ENCODE measurements around the gene SPI1.

Gene SPI1

GRCh38 chr11:47387944-47388696 is 9.8 kb upstream of the SPI1 start:
- H3K4me3 ChIP-seq (ENCODE audit: low read length), result no peak overlapping the region
- TF ChIP-seq ZNF274 (IDR thresholded peaks at IDR 0.05; ENCODE audit: low read depth, low read length), result no peak

- no peak for TF ChIP-seq ZNF274 (IDR thresholded peaks at IDR 0.05; ENCODE audit: low read depth, low read length)
- no peak overlapping the region for H3K4me3 ChIP-seq (ENCODE audit: low read length)
Observed at GRCh38 chr11:47384498-47384897, 6.2 kb upstream of the SPI1 start.

GRCh38 chr11:47383071-47383470 is 4.7 kb upstream of the SPI1 start:
- no peak for TF ChIP-seq ZNF274 (IDR thresholded peaks at IDR 0.05; ENCODE audit: low read depth, low read length)
- H3K4me3 ChIP-seq (ENCODE audit: low read length), result no peak overlapping the region

- H3K4me3 ChIP-seq (ENCODE audit: low read length), result no peak overlapping the region
- TF ChIP-seq ZNF274 (IDR thresholded peaks at IDR 0.05; ENCODE audit: low read depth, low read length), result no peak
Observed at GRCh38 chr11:47380078-47380477, 1.7 kb upstream of the SPI1 start.

GRCh38 chr11:47379317-47379716 is 970 bp upstream of the SPI1 start:
- TF ChIP-seq ZNF274 (IDR thresholded peaks at IDR 0.05; ENCODE audit: low read depth, low read length), result no peak
- H3K4me3 ChIP-seq (ENCODE audit: low read length), result no peak overlapping the region

- TF ChIP-seq ZNF274 (IDR thresholded peaks at IDR 0.05; ENCODE audit: low read depth, low read length), result no peak
- peak overlapping the region; percentile 72; the same call in 1 of the 2 replicates for H3K4me3 ChIP-seq (ENCODE audit: low read length)
Observed at GRCh38 chr11:47378836-47379170, 456 bp upstream of the SPI1 start.

- H3K4me3 ChIP-seq (ENCODE audit: low read length), result peak overlapping the region; percentile 72; the same call in 1 of the 2 replicates
- no peak for TF ChIP-seq ZNF274 (IDR thresholded peaks at IDR 0.05; ENCODE audit: low read depth, low read length)
Observed at GRCh38 chr11:47377571-47378009, 757 bp downstream of the SPI1 start.

GRCh38 chr11:47376525-47377371 is 1.6 kb downstream of the SPI1 start:
- no peak for TF ChIP-seq ZNF274 (IDR thresholded peaks at IDR 0.05; ENCODE audit: low read depth, low read length)
- peak overlapping the region; percentile 72; the same call in 1 of the 2 replicates for H3K4me3 ChIP-seq (ENCODE audit: low read length)

- no peak for TF ChIP-seq ZNF274 (IDR thresholded peaks at IDR 0.05; ENCODE audit: low read depth, low read length)
- H3K4me3 ChIP-seq (ENCODE audit: low read length), result peak overlapping the region; percentile 72; the same call in 1 of the 2 replicates
Observed at GRCh38 chr11:47376107-47376524, 2.2 kb downstream of the SPI1 start.

- TF ChIP-seq ZNF274 (IDR thresholded peaks at IDR 0.05; ENCODE audit: low read depth, low read length), result no peak
- no peak overlapping the region; the same call in 1 of the 2 replicates for H3K4me3 ChIP-seq (ENCODE audit: low read length)
Observed at GRCh38 chr11:47375546-47376085, 2.7 kb downstream of the SPI1 start.

- no peak for TF ChIP-seq ZNF274 (IDR thresholded peaks at IDR 0.05; ENCODE audit: low read depth, low read length)
- no peak overlapping the region for H3K4me3 ChIP-seq (ENCODE audit: low read length)
Observed at GRCh38 chr11:47375020-47375419, 3.3 kb downstream of the SPI1 start.

GRCh38 chr11:47374720-47375019 is 3.7 kb downstream of the SPI1 start:
- TF ChIP-seq ZNF274 (IDR thresholded peaks at IDR 0.05; ENCODE audit: low read depth, low read length), result no peak
- H3K4me3 ChIP-seq (ENCODE audit: low read length), result no peak overlapping the region

GRCh38 chr11:47373876-47374719 is 4.2 kb downstream of the SPI1 start:
- no peak for TF ChIP-seq ZNF274 (IDR thresholded peaks at IDR 0.05; ENCODE audit: low read depth, low read length)
- H3K4me3 ChIP-seq (ENCODE audit: low read length), result no peak overlapping the region

GRCh38 chr11:47372422-47372821 is 5.9 kb downstream of the SPI1 start:
- TF ChIP-seq ZNF274 (IDR thresholded peaks at IDR 0.05; ENCODE audit: low read depth, low read length), result no peak
- no peak overlapping the region for H3K4me3 ChIP-seq (ENCODE audit: low read length)
